ENCODE data around the gene IGF2R. TPM values are rescaled to one million over a fixed set of nuclear protein-coding genes. Genes with fewer than 3 reads are reported as not detected.
"Not testable (repeated sequence)": the region's sequence is repeated elsewhere in the genome, so short reads cannot be mapped to it uniquely, and the experiment has no call there.

IGF2R gene
- total RNA-seq, 2 experiments from 2014 or later: 73.5 to 75.5 TPM

DNA sequence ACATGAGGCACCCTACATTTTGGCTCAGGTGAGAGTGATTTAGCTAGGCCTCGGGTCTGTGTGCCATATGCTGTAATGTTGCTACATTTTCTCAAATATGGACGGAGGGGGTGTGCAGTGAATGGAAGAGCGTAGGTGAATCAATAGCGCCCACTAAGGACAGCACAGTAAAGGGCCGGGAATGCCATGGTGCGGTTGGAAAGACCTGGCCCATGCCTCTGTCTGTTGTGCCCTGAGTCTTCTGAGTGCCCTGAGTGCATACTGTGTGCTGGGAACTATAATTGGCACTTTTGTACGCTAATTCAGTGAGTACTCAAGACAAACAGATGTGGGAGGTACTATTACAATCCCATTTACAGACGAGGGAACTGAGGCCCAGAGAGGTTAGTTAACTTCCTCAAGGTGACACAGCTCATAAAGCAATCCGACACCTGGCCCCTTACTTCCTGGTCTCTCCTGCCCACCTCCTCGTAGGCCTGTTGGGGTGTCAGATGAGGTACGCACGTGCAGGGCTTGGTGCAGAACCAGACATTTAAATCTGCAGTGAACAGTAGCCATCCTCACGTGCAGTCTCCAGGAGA lies 170.0 kb downstream of the IGF2R start:
- Mint-ChIP-seq H3K4me1 (ENCODE audit: low read depth) (peaks cover 18% of the 10 kb centered on the region), H3K9me3 (no peaks in the 10 kb centered on the region), H3K4me3 (no peak overlapping the region), H3K27me3 (no peaks in the 10 kb centered on the region), H3K27ac (no peak overlapping the region), H3K36me3 (no peaks in the 10 kb centered on the region)
- CTCF ChIA-PET: interaction anchor here (0.6 to 7.4 kb wide), 17 partner anchors 8 to 395 kb away, joined by 3 to 93 read pairs (median 4); no protein-coding TSS in a partner anchor
- DNase-seq: no peak
- intact Hi-C loops (cut with micrococcal nuclease): loop anchor here (1.0 to 2.0 kb wide), 3 partner anchors 87 to 384 kb away; no protein-coding TSS in a partner anchor
- POLR2A ChIA-PET: no interaction called here

DNA sequence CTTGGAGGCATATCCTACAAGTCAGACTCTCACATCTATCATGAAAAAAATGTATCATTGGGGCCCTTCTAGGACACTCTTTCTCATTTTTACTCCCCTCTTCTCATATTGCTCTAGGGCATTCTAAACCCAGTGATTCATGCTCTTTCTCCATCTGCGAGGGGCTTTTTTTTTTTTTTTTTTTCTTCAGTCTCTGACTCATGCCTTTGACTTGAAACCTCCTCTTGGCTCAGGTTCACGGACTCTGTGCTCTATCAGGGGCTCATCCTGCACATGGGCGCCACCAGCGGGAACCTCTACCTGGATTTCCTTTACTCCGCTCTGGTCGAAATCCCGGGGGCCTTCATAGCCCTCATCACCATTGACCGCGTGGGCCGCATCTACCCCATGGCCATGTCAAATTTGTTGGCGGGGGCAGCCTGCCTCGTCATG lies 170.6 kb downstream of the IGF2R start:
- Mint-ChIP-seq H3K36me3 (peaks cover 3% of the 10 kb centered on the region), H3K27ac (no peak overlapping the region), H3K27me3 (no peaks in the 10 kb centered on the region), H3K9me3 (peaks cover 2% of the 10 kb centered on the region), H3K4me1 (ENCODE audit: low read depth) (peaks cover 18% of the 10 kb centered on the region), H3K4me3 (no peak overlapping the region)
- ChIA-PET CTCF (interaction anchor here (2.3 to 7.4 kb wide), 2 partner anchors 317 to 394 kb away, joined by 26 to 93 read pairs; no protein-coding TSS in a partner anchor), POLR2A (no interaction called here)
- no peak for DNase-seq
- intact Hi-C loops (cut with micrococcal nuclease): loop anchor here (2.0 kb wide), 1 partner anchor 383 kb away; no protein-coding TSS in a partner anchor

DNA sequence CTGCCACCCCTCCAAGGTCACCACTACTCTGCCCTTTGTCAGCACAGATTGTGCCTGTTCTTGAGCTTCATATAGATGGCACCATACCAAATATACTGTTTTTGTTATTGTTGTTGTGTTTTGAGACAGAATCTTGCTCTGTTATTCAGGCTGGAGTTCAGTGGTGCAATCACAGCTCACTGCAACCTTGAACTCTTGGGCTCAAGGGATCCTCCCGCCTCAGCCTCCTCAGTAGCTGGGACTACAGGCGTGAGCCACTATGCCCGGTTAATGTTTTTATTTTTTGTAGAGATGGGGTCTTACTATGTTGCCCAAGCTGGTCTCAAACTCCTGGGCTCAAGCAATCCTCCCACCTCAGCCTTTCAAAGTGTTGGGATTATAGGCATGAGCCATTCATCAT lies 171.6 kb downstream of the IGF2R start:
- POLR2A ChIA-PET: not testable (repeated sequence)

DNA sequence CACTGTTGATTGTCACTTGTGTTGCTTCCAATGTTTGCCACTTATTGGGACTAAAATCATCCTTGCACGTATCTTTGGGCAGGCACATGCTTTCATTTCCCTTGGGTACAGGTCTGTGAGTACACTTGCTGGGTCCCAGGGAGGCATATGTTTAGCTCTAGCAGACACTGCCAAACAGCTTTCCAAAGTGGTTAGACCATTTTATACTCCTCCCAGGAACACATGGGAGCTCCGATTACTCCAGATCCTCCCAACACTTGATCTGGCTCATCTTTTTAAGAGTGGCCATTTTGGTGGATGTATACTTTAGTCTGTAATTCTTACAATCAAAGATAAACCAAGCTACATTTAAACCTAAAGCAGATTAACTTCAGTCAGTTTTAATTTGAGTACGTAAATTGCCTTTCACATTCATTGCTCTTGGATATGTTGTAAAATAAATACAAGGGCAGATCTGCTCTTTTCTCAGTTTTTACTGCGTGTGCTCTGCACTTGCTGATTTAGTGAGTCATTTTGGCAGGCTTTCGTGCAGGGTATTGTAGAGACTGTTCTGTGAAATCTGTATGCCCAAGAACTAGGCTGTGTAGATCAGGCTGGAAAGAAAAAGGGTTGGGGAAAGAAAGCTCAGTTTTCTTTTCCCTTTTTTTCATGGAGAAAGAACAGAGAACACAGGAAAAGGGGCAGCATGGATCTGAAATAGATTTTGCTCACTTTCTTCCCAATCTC lies 172.3 kb downstream of the IGF2R start:
- Mint-ChIP-seq H3K27me3 (no peaks in the 10 kb centered on the region), H3K27ac (no peak overlapping the region), H3K4me1 (ENCODE audit: low read depth) (peaks cover 18% of the 10 kb centered on the region), H3K36me3 (peaks cover 4% of the 10 kb centered on the region), H3K4me3 (no peak overlapping the region), H3K9me3 (peaks cover 2% of the 10 kb centered on the region)
- intact Hi-C loops (cut with micrococcal nuclease): no loop called here
- POLR2A ChIA-PET: no interaction called here
- CTCF ChIA-PET: interaction anchor here (7.4 kb wide), 1 partner anchor 315 kb away, joined by 93 read pairs; no protein-coding TSS in a partner anchor
- no peak for DNase-seq

More for the DNA sequence above, 171.6 kb downstream of the IGF2R start:
- DNase-seq; H3K27ac Mint-ChIP-seq; H3K27me3 Mint-ChIP-seq; H3K9me3 Mint-ChIP-seq; intact Hi-C loops (cut with micrococcal nuclease); H3K36me3 Mint-ChIP-seq; H3K4me3 Mint-ChIP-seq: not testable (repeated sequence)
- H3K4me1 Mint-ChIP-seq (ENCODE audit: low read depth): peaks cover 18% of the 10 kb centered on the region
- CTCF ChIA-PET: interaction anchor here (7.4 kb wide), 1 partner anchor 315 kb away, joined by 93 read pairs; no protein-coding TSS in a partner anchor

DNA sequence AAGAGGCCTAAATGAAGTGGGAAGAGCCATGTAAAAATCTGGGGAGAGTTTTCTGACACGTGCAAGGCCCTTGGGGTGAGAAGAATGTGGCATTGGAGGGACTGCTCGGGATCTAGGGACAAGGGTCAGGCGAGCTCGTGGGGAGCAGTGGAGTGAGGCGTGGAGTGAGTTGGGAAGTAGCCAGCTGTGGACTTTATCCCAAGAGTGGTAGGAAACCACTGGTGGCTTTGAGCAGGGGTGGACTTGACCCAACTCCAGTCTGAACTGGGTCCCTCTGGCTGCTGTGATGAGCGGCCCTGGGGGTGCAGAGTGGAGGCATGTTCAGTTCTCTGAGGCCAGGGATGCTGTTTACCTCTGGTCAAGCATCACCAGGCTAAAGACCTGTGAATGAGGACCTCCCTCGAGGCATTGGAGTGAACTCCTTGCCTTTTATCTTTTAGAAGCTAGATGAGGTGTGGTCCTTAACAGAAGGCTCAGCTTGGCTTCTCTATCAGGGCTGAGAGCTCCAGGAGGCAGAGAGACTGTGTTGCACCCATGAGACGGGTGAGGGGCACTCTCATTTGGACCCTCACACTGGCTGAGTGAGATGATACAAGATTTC lies 173.3 kb downstream of the IGF2R start:
- DNase-seq: no peak
- H3K9me3 Mint-ChIP-seq: peaks cover 2% of the 10 kb centered on the region
- CTCF ChIA-PET: interaction anchor here (7.4 kb wide), 1 partner anchor 314 kb away, joined by 93 read pairs; no protein-coding TSS in a partner anchor
- intact Hi-C loops (cut with micrococcal nuclease): no loop called here
- peaks cover 18% of the 10 kb centered on the region for H3K4me1 Mint-ChIP-seq (ENCODE audit: low read depth)
- POLR2A ChIA-PET: interaction anchor here (1.1 kb wide), 1 partner anchor 12 kb away, joined by 3 read pairs; no protein-coding TSS in a partner anchor
- no peak overlapping the region for H3K27ac Mint-ChIP-seq
- no peaks in the 10 kb centered on the region for H3K27me3 Mint-ChIP-seq
- H3K36me3 Mint-ChIP-seq: peaks cover 4% of the 10 kb centered on the region
- H3K4me3 Mint-ChIP-seq: no peak overlapping the region

DNA sequence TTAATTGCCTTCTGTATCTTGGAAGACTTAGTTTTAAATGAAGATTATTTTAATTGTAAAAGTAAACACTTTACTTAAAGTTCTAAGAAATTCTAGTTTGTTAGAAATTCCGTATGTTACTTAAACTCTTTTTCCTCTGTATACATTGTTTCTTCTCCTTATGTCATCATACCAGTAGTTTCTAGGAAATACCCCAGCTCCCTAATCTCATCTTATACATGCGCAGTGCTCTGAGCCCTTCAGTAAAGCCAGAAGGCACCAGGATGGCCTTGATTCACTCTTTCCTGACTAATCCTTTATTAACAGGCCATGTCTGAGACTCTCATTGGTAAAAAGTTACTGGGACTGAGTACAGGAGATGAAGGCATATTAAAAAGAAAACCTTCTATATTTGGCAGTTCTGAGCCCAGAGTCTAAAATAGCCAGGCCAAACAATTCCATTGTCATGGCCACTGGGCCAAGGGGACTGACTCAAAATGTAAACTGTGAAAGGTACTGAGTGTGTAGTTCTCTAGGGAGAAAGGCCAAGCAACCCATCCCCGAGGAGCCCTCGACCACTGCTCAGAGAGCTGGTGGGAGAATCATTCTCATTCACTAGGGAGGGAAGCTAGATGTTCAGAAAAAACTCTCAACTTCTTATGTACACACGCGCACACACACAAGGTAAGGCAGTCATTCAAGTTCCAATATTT lies 177.7 kb downstream of the IGF2R start:
- DNase-seq: no peak
- Mint-ChIP-seq H3K4me3 (no peak overlapping the region), H3K4me1 (ENCODE audit: low read depth) (no peaks in the 10 kb centered on the region), H3K27ac (no peak overlapping the region), H3K9me3 (peaks cover 2% of the 10 kb centered on the region), H3K36me3 (peaks cover 6% of the 10 kb centered on the region), H3K27me3 (no peaks in the 10 kb centered on the region)
- ChIA-PET POLR2A (no interaction called here), CTCF (interaction anchor here (1.0 to 1.2 kb wide), 3 partner anchors 9 to 309 kb away, joined by 3 to 5 read pairs (median 3); no protein-coding TSS in a partner anchor)
- intact Hi-C loops (cut with micrococcal nuclease): no loop called here

DNA sequence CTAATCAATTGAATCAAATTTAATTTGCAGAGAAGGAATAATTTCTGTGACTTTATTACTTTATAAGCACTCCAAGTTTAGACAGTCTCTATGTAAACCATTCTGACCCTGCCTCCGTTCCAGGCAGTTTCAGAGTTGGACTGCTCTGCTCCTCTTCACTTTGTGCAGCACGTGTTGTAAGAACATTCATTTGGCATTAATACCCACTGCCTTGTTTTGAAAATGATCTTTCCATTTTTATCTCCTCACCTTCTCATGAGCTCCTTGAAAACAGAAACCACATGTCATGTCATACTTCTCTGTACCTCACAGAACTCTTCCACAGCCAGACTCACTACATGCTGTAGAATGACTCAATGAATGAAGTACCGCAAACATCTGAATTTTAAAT lies 178.3 kb downstream of the IGF2R start:
- Mint-ChIP-seq H3K27me3 (no peaks in the 10 kb centered on the region), H3K27ac (no peak overlapping the region), H3K4me3 (no peak overlapping the region), H3K9me3 (peaks cover 2% of the 10 kb centered on the region), H3K4me1 (ENCODE audit: low read depth) (no peaks in the 10 kb centered on the region), H3K36me3 (peaks cover 6% of the 10 kb centered on the region)
- intact Hi-C loops (cut with micrococcal nuclease): no loop called here
- POLR2A ChIA-PET: no interaction called here
- CTCF ChIA-PET: interaction anchor here (1.0 to 1.2 kb wide), 2 partner anchors 9 kb away, joined by 3 to 5 read pairs; no protein-coding TSS in a partner anchor
- no peak for DNase-seq

DNA sequence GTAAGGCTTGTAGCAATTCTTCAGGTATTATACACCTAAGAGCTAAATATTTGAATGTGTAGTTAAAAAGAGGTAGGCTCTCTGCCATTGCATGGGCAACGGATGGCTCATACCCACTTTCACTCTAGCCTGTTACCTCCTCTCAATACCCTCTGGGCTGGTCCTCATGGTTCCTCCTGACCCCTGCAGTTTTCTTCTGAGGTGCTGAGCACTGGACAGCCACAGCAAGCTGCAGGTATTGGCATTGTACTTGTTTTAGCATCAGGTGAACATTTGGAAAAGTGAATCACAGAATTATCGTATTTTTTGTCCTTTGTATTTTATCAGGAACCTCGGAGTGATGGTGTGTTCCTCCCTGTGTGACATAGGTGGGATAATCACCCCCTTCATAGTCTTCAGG lies 185.6 kb downstream of the IGF2R start:
- no peaks in the 10 kb centered on the region for H3K27me3 Mint-ChIP-seq
- DNase-seq: no peak
- H3K4me3 Mint-ChIP-seq: no peak overlapping the region
- ChIA-PET POLR2A (no interaction called here), CTCF (no interaction called here)
- H3K36me3 Mint-ChIP-seq: peaks cover 4% of the 10 kb centered on the region
- H3K27ac Mint-ChIP-seq: no peak overlapping the region
- H3K9me3 Mint-ChIP-seq: peaks cover 7% of the 10 kb centered on the region
- intact Hi-C loops (cut with micrococcal nuclease): no loop called here
- H3K4me1 Mint-ChIP-seq (ENCODE audit: low read depth): no peaks in the 10 kb centered on the region

DNA sequence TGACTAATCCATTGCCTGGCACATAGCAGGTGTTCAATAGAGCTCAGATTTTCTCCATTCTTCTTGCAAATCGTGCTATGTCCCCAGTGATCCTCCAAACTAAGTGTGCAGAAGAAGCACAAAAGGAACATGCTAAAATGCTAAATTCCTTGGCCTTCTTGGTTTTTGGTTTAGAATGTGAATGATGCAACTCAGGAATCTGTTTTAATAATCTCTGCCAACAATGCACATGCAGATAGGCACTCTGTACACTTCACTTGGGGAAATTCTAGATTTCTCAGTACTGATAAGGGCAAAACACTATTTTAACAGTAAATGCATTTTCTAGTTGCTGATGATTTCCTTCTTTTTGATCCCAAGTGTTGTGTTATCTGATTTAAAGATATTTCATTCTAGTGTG lies 188.0 kb downstream of the IGF2R start:
- no peak for DNase-seq
- Mint-ChIP-seq H3K4me3 (no peak overlapping the region), H3K4me1 (ENCODE audit: low read depth) (no peaks in the 10 kb centered on the region), H3K27ac (no peak overlapping the region), H3K36me3 (peaks cover 1% of the 10 kb centered on the region), H3K27me3 (no peaks in the 10 kb centered on the region), H3K9me3 (peaks cover 7% of the 10 kb centered on the region)
- ChIA-PET POLR2A (no interaction called here), CTCF (interaction anchor here (1.3 kb wide), 1 partner anchor 299 kb away, joined by 3 read pairs; no protein-coding TSS in a partner anchor)
- intact Hi-C loops (cut with micrococcal nuclease): no loop called here

DNA sequence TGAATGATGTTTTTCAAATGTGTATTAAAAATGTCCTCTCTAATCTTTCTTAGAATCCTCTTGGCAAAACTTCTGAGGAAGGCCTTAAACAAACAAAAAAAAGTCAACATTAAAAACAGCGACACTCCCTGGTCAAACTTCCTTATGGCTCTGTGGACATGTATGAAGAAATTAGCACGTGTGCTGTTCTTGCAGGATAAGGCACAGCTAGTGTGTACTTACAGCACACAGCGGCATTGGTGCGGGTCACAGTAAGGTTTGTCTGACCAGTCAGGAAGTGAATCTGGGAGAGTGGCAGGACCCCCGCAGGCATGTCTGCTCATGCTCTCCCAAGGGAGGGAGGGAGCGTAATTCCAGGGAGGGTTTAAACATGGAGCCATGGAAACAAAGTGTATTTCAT lies 191.6 kb downstream of the IGF2R start:
- Mint-ChIP-seq H3K27ac (no peak overlapping the region), H3K36me3 (no peaks in the 10 kb centered on the region), H3K9me3 (no peaks in the 10 kb centered on the region), H3K27me3 (peaks cover 6% of the 10 kb centered on the region), H3K4me3 (no peak overlapping the region), H3K4me1 (ENCODE audit: low read depth) (no peaks in the 10 kb centered on the region)
- no peak for DNase-seq
- intact Hi-C loops (cut with micrococcal nuclease): no loop called here
- ChIA-PET CTCF (no interaction called here), POLR2A (no interaction called here)
